Stimulated activated CD8-positive, alpha-beta memory T cell treated with anti-CD3 and anti-CD28 coated beads, Interleukin-4, amount 100 ng/mL, for 24 hours (primary cell): ENCODE results near the gene PSMG1.
"Not testable (repeated sequence)": the region's sequence is repeated elsewhere in the genome, so short reads cannot be mapped to it uniquely, and the experiment has no call there.

Experiments
- DNase-seq: peaks from one replicate; pipeline ENCODE4 v3.0.0-alpha.2; 2020; ENCODE audit warnings: low read depth

The PSMG1 gene, protein sequence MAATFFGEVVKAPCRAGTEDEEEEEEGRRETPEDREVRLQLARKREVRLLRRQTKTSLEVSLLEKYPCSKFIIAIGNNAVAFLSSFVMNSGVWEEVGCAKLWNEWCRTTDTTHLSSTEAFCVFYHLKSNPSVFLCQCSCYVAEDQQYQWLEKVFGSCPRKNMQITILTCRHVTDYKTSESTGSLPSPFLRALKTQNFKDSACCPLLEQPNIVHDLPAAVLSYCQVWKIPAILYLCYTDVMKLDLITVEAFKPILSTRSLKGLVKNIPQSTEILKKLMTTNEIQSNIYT

DNA sequence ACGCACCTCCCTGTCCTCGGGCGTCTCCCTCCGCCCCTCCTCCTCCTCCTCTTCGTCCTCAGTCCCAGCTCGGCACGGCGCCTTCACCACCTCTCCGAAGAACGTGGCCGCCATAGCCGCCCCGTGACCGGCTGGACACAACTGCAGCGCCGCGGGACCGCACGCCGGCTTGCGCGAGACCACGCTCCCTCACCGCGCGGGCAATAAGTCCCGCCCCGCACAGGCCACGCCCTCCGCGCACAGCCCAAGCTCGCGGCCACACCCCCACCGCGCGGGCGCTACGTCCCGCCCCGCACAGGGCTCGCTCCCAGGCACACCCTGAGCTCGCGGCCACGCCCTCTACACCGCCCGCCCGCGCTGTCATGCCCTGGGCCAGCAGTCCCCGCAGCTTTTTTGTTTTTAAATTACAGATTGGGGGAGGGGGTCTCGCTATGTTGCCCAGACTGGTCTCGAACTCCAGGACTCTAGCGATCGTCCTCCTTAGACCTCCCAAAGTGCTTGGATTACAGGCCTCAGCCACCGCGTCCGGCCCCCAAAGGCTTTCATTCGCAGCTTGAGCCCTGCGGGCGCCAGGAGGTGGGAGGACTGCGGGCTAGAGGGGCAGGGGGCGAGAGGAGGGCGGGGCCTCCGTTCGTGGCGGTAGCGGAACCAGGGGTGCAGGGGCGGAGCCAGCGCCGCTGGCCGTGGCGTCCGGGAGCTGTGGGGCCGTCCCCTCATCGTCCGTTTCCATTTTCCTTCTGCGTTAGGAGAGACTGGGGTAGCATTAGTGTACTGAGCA, at the start of gene PSMG1:
Gene PSMG1, minus strand, starts transcription at position 180 of the 778 bp plus-strand sequence. Its CDS starts 66 bp downstream, at position 114.
- DNase-seq: peak; percentile 93

DNA sequence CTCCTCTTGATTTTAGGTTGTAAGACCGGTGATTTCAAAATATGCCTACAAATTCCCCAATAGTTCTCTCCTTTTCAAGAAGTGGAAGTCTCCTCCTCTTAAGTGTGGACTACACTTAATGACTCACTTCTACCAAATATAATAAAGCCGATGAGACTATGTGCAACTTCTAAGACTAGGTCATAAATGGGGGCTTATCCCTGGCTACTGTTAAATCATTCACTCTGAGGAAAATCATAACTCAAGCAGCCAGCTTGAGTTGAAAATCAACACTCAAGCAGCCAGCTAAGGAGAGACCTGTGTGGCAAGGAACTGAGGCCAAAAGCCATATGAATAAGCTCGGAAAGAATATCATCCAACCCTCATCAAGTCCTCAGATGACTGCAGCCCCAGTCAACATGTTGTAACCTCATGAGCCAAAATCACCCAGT, 49.6 kb upstream of the PSMG1 start:
- DNase-seq: no peak

DNA sequence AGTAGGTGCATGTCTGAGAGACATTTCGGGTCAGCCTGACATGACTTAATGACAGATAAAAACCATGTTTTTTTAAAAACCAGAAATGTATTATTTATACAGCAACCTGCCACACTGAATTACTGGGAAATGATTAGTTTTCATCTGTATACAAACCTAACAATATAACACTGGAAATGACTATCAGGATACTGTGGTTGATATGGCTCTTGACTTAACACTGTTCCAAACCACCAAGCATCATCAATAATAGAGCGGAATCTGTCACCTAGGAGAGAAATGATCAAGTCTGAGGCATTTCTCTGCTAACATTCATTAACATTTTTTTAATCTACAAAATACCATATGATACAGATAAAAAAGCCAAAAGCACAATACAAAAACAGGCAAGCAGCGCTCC, 41.7 kb upstream of the PSMG1 start:
- no peak for DNase-seq

DNA sequence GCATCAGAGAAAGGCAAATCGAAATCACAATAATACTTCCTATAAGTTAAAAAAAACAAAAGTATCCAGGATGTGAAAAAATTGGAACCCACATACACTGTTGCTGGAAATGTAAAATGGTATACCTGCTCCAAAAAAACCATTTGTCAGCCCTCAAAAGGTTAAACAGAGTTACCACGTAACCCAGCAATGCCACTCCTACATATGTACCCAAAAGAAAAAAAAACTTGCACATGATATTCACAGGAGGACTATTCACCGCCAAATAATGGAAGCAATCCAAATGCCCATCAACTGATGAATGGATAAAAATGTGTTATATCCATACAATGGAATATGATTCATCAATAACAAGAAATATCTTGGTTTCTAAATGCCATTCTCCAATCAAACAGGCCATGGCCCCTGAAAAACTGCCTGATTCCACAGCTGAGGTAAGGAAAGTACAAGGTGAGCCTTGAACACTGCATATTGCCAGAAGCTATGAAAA, 38.8 kb upstream of the PSMG1 start:
- DNase-seq: no peak

DNA sequence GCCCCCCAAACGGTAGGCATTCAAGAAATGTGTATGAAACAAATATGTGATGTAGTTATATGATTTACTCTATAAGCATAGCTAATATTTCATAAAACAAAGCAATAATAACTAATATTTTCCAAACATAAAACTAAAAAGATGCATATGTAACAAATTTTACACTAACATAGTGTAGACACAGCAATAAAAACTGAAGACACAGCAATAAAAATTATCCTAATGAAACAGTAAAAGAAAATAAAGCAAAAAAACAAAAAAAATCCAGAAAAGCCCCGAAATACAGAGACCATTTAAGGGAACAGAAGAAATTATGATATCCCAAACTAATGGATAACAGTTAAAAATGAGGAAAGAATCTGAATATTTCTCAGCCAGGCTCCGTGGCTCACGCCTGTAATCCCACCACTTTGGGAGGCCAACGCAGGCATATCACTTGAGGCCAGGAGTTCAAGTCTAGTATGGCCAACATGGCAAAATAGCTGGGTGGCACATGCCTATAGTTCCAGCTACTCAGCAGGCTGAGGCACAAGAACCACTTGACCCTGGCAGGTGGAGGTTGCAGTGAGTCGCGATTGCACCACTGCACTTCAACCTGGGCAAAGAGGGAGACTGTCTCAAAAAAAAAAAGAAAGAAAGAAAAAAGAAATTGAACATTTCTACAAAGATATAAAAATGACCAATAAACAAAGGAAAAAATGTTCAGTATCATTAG, 38.2 kb upstream of the PSMG1 start:
- DNase-seq: no peak

DNA sequence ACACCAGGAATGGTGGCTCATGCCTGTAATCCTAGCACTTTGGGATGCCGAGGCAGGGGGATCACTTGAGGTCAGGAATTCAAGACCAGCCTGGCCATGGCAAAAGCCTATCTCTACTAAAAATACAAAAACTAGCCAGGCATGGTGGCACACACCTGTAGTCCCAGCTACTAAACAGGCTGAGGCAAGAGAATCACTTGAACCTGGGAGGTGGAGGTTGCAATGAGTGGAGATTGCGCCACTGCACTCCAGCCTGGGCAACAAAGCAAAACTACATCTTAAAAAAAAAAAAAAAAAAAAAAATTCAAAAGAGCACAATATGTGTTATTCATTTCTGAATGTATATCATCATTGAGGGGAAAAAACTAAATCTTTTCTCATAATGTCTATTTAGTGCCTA, 37.6 kb upstream of the PSMG1 start:
- DNase-seq: not testable (repeated sequence)

DNA sequence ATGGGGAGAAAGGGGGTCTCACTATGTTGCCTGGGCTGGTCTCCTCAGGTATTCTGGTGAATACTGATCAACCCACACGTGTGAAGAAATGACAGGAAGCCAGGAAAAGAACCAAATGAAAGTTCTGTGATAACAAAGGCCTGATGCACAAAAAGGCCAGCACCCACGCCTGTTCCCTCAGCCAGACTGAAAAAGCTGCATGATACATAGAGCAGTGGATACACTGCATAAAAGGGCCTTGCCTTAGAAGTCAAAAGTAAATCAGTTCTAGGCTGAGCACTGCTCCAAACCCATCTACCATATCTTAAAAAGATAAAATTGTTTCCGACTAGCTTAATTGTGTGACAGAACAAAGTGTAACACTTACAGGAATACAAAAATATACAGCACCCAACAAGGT, 36.9 kb upstream of the PSMG1 start:
- DNase-seq: no peak

DNA sequence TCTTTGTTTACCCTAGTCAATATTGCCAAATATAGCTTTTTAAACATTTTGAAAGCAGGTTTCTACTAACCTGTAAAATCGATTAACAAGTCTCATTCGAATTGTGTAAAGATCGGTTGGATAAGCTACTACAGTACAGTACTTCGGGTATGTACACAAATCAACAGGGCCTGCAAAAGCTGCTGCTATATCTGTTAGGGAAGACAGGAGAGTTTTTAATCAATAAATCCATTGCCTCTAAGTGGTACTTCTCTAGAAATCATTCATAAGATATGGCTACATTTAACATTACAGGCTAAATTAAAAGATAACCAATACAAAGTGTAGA, 34.8 kb upstream of the PSMG1 start:
- no peak for DNase-seq

DNA sequence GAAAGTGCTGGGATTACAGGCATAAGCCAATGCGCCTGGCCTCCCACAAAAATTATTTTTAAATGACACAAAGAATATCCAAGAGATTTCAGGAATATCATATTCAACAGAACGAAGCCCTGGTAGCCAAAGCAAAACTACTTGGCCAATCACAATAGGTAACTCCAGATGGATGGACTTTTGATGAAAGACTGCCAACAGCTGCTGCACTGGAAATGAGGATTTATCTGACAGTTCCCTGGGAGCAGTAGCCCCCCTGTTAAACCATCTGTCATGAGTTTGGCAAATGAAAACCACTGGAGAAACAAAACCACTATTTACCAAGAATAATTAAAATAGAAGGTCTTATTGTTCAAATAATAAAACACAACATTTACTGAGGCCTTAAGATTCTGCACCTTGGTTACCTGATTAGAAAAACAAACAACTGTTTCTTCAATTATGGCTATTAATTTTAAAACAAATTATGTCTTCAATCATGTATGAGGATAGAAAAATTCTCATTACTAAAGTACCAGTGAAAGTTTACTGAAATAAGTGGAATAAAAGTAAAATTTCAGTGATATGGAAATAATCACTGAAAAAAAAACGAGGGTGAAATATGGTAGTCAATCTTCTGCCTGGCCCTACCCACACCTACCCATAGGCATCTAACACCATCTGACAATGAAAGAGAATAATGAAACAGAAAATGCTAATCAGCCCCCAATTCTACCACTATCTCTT, 34.3 kb upstream of the PSMG1 start:
- DNase-seq: no peak

DNA sequence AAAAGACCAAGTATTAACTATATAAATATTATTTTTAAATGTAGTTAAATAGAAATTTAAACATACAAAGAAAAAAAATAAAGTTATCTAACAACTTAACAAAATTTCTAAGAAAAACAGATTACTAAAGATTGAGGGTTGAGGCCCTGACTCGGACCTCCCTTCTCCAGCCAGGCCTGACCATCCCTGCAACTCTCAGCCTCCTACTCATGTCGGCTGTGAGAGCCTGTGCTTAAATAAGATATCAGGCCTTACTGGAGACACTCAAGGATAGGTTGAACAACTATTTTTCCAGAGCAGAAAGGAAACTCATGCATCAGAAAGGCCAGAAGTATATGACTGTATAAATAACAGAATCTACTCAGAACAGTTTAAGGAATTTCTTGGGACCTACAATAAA, 33.0 kb upstream of the PSMG1 start:
- DNase-seq: no peak

DNA sequence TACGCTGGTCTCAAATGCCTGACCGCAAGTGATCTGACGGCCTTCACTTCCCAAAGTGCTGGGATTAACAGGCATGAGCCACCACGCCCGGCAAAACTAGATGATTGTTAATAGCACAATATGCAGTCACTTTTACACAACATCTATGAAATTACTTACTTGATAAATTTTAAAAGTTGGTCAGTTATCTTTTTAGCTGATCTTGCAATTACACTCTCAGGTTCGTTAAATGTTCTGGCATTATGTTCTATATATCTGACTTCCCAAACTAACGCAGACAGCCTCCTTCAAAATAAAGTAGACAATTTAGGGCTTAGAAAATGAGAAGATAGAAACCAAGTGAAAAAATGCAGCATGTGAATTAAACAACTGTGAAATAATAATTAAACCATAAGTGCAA, 31.8 kb upstream of the PSMG1 start:
- DNase-seq: no peak

DNA sequence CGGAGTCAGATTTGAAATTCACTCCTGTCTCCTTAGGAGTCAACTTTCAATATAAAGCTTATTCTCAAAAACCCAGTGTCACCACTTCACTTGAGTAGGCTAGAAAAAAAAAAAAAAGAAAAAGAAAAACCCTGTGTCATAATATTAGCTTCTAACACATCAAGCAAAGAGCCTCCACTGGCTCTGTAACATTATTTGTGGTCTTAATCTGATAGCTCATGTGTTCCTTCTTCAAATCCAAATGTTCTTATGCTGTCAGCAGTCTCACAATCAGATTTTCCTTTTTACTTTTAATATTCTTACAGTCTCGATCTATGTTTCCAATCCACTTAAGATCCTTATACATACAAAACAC, 26.1 kb upstream of the PSMG1 start:
- no peak for DNase-seq

DNA sequence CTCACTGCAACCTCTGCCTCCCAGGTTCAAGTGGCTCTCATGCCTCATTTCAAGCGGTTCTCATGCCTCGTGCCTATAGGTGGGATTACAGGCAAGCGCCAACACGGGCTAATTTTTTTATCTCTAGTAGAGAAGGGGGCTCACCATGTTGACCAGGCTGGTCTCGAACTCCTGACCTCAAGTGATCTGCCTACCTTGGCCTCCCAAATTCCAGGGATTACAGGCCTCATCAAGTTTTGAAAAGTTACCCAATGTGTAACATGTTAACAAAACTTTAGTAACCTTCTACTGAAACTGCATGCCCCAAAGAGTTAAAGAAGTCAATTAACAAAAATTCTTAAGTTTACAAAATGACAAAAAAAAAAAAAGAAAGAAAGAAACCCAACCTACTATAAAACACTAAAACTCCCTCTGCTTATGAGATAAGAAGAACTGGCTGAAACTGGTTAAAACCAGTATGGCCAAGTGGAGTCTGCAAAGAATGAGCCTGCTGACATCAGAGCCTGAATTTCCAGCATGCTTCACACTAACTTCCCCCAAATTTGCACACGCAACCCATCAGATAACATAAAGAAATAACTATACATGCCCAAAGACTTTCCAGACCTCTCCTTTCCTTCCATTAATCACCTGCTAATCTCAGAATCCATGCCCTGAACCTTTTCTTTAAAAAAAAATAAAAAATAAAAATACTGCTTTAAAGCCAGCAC, 25.5 kb upstream of the PSMG1 start:
- no peak for DNase-seq

DNA sequence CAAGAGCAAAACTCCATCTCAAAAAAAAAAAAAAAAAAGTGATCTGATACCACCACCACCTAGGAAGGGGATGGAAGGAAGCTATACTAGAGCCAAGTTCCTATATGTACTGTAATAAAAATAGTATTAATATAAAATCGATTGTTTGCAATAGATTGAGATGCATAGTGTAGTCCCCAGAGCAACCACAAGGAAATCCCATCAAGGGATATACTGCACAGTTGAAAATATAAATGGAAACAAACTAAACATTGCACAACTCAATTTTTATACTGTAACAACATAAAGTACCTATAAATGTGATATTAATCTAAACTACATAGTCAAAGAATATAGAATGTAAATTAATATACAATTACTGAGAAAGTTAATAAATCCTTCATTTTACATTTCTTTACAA, 20.9 kb upstream of the PSMG1 start:
- no peak for DNase-seq

DNA sequence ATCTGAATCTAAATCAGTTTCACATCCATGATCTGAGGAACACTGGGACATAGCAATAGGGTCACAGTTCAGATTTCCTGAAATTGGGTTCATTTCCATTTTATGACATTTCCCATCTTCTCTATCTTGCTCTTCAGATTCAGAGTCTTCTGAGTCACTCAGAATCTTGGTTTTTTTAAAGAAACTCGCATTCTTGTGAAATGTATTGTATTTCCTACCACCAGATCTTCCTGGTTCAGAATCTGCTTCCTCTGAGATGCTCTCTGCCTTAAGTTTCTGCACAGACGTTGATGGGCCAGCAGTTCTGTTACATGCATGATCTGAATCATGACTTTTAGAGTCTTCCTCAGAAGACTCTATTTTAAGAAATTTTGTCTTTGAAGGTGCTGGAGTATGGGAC, 15.5 kb upstream of the PSMG1 start:
- DNase-seq: no peak

DNA sequence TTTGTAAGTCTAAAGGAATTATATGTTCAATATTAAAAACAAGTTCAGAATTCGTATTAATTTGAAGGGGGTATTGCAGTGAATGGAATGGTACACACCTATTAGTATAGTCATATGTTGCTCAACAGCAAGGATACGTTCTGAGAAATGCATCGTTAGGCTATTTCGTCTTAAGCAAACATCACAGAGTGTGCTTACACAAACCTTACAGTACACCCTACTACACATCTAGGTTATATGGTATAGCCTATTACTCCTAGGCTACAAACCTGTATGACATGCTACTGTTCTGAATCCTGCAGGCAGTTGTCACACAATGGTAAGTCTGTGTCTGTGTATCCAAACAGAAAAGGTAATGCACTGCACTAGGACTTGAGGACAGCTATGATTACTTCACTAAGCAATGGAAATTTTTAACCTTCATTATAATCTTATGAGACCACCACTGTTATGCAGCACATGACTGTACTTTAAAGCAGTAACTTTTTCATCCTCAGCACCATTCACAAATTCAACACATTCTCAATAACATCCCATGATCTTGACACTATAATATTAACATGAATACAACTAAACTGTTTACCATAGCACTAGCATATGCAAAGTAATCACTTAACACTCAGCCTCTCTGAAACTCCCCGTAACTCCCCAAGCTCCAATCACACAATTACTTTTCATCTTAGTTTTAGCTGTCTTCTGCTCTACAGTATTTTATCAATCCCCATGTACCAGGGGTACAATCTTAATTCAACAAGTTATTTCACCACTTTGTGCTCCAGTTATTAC, 14.4 kb upstream of the PSMG1 start:
- DNase-seq: no peak

DNA sequence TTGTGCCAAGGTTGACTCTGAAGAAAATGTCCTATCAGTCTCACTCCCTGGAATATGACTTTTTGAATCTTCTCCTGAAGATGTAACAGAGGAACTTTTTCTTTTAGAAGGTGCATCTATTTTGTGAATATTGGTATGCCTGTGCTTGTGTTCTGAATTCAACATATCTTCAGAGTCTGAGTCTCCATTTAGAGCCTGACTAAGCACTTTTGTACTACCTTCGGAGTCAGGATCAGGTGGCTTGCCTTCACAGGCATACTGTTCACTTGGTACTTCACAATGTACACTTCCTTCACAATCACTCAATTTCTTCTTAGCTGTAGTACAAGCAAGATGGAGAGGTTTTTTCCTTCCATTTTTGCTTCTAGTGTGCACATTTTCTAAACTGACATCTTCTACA, 13.6 kb upstream of the PSMG1 start:
- DNase-seq: no peak

DNA sequence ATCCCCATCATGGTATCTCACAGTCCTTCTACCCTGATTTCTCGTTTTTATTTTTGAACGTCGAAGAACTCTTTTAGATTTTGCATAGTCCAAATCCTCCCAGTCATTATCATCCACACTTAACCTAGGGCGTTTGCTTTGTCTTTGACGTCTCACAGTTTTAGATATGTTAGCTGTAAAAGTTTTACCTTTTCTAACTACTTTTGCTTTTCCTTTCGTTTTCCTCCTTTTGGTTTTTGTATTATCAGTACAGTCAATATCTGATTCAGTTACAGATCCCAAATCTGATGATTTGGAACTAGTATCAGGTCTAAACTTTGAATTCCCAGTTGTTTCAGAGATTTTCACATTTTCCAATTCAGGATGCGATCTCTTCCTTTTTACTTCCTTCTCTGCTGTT, 13.1 kb upstream of the PSMG1 start:
- DNase-seq: no peak

DNA sequence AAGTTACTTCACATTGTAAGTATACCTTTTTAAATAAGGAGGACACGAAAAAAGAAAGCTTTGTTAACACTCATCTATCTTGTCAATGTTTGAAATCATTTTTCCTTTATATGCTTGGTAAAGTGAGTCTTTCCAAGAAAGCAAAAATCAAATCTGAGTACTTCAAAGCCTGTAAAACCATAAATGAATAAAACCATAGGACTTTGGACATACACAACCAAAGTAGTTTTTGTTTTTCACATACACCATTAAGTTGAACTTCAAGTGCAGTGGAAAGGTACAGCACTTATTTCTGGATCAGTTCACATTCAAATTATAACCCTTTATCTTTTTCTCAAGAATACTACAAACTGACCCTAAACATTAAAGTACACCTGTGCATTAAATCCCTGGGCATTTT, 10.1 kb upstream of the PSMG1 start:
- no peak for DNase-seq

DNA sequence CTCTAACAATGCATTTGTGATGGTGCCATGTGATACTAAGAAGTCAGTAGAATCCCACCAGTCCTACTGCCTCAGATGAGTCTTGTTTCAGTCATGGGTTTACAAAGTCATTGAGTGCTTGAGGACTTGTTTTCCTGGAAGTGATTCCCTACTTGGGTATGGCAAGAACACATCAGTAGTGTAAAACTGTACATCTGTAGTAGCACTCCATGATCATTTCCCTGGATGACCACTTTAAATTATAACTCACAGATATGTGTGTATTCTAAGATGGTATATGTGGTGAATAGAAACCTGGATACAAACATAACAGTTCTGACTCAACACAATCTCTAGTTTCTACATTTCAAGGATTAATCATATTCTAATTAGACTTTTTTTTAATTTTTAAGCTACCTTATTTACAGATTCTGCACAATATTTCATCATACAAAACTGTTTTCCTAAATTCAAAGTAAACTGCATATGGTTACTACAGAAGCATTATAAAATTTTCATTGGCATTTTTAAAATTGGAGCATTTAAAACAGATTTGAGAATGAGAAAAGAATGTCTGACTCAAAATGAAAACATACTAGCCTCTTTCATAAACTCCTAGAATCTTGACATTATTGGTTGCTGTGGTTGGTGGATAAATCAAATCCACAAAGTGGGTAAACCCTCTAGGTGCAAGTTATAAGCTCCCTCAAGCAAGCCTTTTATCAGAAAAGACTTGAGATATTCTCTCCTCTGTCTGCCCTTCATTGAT, 6.8 kb upstream of the PSMG1 start:
- no peak for DNase-seq
